AG09319 (cell line): ENCODE measurements around the gene ZNF83.

Experiments
- DNase-seq: peaks from one replicate; pipeline ENCODE4 v3.0.0-alpha.2; 2010; ENCODE audit warnings: low read depth; ENCODE audit errors: extremely low read depth
- CTCF ChIP-seq: IDR thresholded peaks from 2 replicates; pipeline ENCODE4 v1.5.1; 2011; ENCODE audit warnings: low read depth, mild to moderate bottlenecking, inconsistent platforms, low read length, moderate library complexity

ZNF83 gene

DNA sequence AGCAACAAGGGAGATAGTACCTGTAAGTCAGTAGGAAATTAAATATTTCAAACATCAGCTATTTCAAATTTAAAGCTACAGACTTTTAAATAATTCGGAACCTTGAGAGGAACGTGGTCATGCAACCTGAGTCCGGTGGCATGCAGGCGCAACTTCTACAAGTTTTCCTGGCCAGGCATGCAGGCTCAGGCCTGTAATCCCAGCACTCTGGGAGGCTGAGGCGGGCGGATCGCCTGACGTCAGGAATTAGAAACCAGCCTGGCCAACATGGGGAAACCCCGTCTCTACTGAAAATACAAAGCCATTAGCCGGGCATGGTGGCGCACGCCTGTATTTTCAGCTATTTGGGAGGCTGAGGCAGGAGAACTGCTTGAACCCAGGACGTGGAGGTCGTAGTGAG, 70.2 kb downstream of the ZNF83 start:
- no peak for DNase-seq
- TF ChIP-seq CTCF = no peak

- TF ChIP-seq CTCF = no peak
- DNase-seq = no peak
These were observed 71.6 kb downstream of the ZNF83 start for GRCh38 chr19:52566588-52566987.

- TF ChIP-seq CTCF = no peak
- no peak for DNase-seq
These were observed 72.0 kb downstream of the ZNF83 start for GRCh38 chr19:52566121-52566520.
